ENCODE data around the gene RBPJL.

The RBPJL gene

DNA sequence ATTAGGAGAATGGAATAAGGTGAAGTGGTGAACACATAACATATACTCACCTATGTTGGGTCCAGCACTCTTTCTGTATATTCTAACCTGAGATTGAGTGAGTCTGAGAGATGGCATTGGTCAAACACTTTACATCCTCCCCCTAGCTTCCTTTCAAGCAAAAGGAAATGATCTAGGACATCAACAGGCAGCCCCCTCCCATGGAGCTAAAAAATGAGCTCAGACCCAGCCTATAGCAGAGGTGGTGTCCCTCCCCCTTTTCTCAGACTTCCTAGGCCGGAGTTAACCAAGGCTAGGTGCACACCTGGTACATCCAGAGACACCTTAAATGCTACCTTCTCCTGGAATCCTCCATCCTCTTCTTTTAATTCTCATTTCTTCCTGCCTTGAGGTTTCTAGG is 47.1 kb downstream of the RBPJL start:
- Histone ChIP-seq H3K9ac (ENCODE audit: low read depth, low read length) (no peak overlapping the region), H3K4me1 (ENCODE audit: control insufficient read depth, insufficient read depth, low read length) (peaks cover 18% of the 10 kb centered on the region), H3K9me3 (ENCODE audit: control insufficient read depth, insufficient read depth, low read length) (no peaks in the 10 kb centered on the region), H3K27ac (ENCODE audit: low read depth, low read length) (no peak overlapping the region), H3K4me3 (ENCODE audit: low read depth, low read length) (no peak overlapping the region), H3K36me3 (ENCODE audit: control insufficient read depth, insufficient read depth, low read length) (no peaks in the 10 kb centered on the region), H3K27me3 (ENCODE audit: control insufficient read depth, insufficient read depth, low read length) (no peaks in the 10 kb centered on the region)

DNA sequence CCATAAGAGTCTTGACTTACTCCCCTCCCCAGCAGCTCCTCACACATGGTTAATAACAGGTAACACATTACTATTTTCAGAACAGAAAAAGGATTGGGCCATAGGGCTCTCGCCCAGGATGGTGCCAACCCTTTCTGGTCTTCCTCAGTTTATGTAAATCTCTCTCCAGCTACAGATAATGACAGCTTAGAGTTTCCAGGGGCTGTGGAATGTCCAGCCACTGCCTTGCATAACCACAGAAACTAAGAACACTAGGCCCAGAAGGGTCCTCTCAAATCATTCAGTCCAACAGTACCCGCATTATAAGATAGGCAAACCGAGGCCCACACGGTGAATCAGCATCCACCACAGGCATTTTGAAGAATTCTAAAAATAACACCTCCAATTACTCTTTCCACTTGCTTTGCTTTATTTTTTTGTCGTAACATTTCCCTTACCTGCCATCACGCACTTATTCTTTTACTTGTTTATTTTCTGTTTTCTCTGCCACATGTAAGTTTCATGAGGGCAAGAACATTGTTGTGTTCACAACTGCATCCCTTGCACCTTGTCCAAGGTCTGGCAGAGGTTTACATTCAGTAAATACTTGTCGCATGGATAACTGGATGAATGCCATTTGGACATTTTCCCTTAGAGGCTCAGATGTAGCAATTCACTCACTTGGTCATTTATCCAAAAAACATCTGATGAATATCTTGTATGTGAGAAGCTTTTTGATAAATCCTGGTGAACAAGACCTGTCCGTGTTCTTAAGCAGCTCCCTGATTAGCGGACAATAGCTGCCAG is 48.0 kb downstream of the RBPJL start:
- Histone ChIP-seq H3K4me3 (ENCODE audit: low read depth, low read length) (no peak overlapping the region), H3K27me3 (ENCODE audit: control insufficient read depth, insufficient read depth, low read length) (no peaks in the 10 kb centered on the region), H3K36me3 (ENCODE audit: control insufficient read depth, insufficient read depth, low read length) (no peaks in the 10 kb centered on the region), H3K9me3 (ENCODE audit: control insufficient read depth, insufficient read depth, low read length) (no peaks in the 10 kb centered on the region), H3K27ac (ENCODE audit: low read depth, low read length) (no peak overlapping the region), H3K9ac (ENCODE audit: low read depth, low read length) (no peak overlapping the region), H3K4me1 (ENCODE audit: control insufficient read depth, insufficient read depth, low read length) (peaks cover 17% of the 10 kb centered on the region)

DNA sequence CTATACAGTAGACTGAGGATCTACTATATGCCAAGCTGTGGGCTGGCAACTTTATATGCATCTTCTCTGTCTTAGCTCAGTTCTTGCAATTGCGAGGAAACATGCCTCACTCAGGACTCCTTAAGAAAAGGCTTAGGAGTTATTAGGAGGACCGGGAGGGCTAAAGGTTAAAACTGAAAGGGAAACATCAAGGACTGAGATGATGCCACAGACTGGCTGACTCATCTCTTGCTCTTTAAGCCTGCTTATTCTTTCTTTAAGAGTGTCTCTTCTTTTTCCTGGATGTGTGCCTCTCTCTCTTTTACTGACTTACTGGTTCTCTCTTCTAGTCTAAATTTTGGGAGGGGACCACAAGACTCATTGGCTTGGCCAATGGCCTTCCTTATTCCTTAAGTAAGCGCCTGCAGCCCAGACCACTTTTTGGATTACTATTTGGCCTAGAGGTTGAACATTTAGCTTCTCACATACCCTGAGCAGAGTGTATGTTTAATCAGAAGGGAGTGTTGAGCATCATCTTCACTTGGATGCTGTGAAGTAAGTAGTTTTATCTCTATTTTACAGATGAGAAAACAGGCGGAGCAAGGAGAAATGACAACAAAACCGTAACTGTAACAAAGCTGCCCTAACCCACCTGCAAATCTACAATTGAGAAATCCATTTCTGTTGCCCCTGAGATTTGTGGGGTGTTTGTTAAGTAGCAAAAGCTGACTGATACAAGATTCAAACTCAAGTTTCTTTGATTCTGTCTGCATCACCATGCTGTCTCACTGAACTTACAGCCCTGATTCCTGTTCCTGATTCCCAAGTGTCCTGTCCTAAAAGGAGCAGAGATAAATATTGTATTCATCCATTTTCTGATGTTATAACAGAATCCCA is 48.8 kb downstream of the RBPJL start:
- no peaks in the 10 kb centered on the region for H3K9me3 ChIP-seq (ENCODE audit: control insufficient read depth, insufficient read depth, low read length)
- H3K36me3 ChIP-seq (ENCODE audit: control insufficient read depth, insufficient read depth, low read length): no peaks in the 10 kb centered on the region
- H3K27me3 ChIP-seq (ENCODE audit: control insufficient read depth, insufficient read depth, low read length): no peaks in the 10 kb centered on the region
- no peak overlapping the region for H3K4me3 ChIP-seq (ENCODE audit: low read depth, low read length)
- H3K27ac ChIP-seq (ENCODE audit: low read depth, low read length): peak overlapping the region; percentile 5
- peaks cover 17% of the 10 kb centered on the region for H3K4me1 ChIP-seq (ENCODE audit: control insufficient read depth, insufficient read depth, low read length)
- no peak overlapping the region for H3K9ac ChIP-seq (ENCODE audit: low read depth, low read length)

DNA sequence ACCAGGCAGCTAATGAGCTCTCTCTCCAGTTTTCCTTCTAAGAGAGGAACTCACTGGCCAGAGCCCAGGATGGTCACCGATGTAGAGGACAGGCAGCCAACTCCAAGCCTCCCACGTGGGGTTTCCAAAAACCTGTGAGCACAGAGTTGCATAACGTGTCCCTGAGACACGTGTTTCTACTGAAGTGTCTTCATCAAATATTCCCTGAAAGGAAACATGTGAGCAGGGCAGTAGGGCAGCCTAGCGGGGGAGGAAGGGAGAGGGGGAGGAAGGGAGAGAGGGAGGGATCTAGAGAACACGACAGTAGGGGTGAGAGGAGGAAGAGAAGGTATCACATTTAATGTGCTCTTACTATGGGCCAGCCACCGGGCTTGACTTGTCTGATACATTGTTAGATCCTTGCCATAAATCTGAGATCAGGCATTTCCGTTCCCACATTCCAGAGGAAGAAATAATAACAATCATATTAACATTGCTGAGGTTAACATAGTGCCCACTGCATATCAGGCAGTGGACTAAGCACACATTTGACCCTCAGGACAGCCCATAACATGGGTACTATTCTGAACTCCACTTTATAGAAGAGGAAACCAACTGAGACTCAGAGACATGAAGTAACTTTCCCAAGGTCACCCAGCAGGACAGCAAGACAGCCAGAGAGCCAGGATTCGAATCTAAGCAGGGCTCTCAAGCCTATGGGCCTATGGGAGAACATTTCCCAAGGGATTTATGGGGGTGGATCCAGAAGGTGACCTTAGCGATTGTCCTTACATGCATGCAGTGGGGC is 51.8 kb downstream of the RBPJL start:
- Histone ChIP-seq H3K27me3 (ENCODE audit: control insufficient read depth, insufficient read depth, low read length) (no peaks in the 10 kb centered on the region), H3K36me3 (ENCODE audit: control insufficient read depth, insufficient read depth, low read length) (no peaks in the 10 kb centered on the region), H3K9ac (ENCODE audit: low read depth, low read length) (no peak overlapping the region), H3K27ac (ENCODE audit: low read depth, low read length) (no peak overlapping the region), H3K4me3 (ENCODE audit: low read depth, low read length) (no peak overlapping the region), H3K4me1 (ENCODE audit: control insufficient read depth, insufficient read depth, low read length) (peaks cover 19% of the 10 kb centered on the region), H3K9me3 (ENCODE audit: control insufficient read depth, insufficient read depth, low read length) (no peaks in the 10 kb centered on the region)

DNA sequence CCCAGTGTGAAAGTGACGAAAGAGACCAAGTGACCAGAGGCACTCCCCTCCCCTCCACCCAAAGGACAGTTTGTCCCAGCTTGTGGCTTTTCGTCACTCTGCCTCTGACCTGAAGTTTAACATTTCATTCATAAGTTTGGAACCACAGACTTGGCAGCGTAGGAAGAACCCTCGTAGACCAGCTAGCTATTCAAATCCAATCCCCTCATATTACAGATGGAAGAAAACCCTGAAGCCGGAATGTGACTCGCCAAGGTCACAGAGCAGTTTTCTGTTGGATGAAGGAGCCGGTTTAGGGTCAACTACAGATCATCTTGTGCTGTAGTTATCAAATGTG is 52.4 kb downstream of the RBPJL start:
- Histone ChIP-seq H3K36me3 (ENCODE audit: control insufficient read depth, insufficient read depth, low read length) (no peaks in the 10 kb centered on the region), H3K27me3 (ENCODE audit: control insufficient read depth, insufficient read depth, low read length) (no peaks in the 10 kb centered on the region), H3K9ac (ENCODE audit: low read depth, low read length) (no peak overlapping the region), H3K4me3 (ENCODE audit: low read depth, low read length) (no peak overlapping the region), H3K9me3 (ENCODE audit: control insufficient read depth, insufficient read depth, low read length) (no peaks in the 10 kb centered on the region), H3K4me1 (ENCODE audit: control insufficient read depth, insufficient read depth, low read length) (peaks cover 14% of the 10 kb centered on the region), H3K27ac (ENCODE audit: low read depth, low read length) (no peak overlapping the region)

DNA sequence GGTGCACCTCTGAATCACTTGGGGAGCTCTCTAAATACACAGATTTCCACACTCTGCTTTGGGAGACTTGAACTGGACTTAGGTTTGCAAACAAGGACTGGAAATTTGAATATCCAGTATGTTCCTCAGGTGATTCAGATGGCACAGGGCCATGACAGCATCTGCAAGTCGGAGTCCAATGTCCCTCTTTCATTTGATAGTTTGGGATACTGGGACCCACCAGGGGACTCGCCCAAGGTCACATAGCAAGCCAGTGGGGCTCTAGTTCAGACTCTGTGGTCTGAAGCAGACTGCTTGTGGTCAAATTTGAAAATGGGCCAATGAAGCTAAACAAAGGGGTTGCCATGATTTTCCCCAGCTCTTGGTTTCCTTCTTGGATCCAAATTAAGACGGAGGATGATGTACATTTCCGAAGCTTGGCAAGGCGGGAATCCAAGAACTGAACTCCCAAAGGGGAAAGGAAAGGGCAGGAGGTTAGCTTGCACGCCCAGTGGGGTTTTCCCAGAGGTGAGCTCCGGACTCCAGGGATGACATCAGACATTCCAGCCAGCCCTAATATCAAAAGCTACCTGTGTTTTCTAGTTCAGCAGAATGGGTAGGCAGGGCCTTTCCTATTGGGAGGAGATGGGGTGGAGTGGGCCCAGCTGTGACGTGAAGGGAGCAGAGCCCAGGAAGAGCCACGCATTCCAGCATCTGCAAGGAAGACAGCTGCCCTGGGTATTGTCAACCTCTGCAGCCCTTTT is 52.9 kb downstream of the RBPJL start:
- no peaks in the 10 kb centered on the region for H3K27me3 ChIP-seq (ENCODE audit: control insufficient read depth, insufficient read depth, low read length)
- no peaks in the 10 kb centered on the region for H3K36me3 ChIP-seq (ENCODE audit: control insufficient read depth, insufficient read depth, low read length)
- H3K4me3 ChIP-seq (ENCODE audit: low read depth, low read length): no peak overlapping the region
- no peaks in the 10 kb centered on the region for H3K9me3 ChIP-seq (ENCODE audit: control insufficient read depth, insufficient read depth, low read length)
- H3K4me1 ChIP-seq (ENCODE audit: control insufficient read depth, insufficient read depth, low read length): peaks cover 13% of the 10 kb centered on the region
- no peak overlapping the region for H3K27ac ChIP-seq (ENCODE audit: low read depth, low read length)
- no peak overlapping the region for H3K9ac ChIP-seq (ENCODE audit: low read depth, low read length)

DNA sequence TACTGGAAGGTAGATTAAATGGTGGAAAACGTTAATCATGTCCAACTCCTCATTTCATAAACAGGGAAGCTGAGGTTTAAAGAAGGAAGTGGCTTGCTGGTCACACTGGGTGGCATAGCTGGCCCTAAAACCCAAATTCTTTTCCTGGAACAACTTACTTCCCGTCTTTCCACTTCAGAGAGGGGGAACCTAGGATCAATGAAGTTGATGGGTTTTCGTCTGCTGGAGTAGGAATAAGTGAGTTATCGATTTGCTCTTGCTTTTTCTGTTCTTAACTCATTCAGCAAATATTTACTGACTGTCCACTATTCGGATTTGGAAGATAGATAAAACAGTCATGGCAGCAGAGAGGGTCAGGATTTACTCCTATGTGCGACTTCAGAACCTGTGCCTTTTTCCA is 55.2 kb downstream of the RBPJL start:
- H3K4me1 ChIP-seq (ENCODE audit: control insufficient read depth, insufficient read depth, low read length): peaks cover 13% of the 10 kb centered on the region
- H3K9me3 ChIP-seq (ENCODE audit: control insufficient read depth, insufficient read depth, low read length): no peaks in the 10 kb centered on the region
- H3K27me3 ChIP-seq (ENCODE audit: control insufficient read depth, insufficient read depth, low read length): no peaks in the 10 kb centered on the region
- H3K4me3 ChIP-seq (ENCODE audit: low read depth, low read length): no peak overlapping the region
- no peak overlapping the region for H3K27ac ChIP-seq (ENCODE audit: low read depth, low read length)
- no peak overlapping the region for H3K9ac ChIP-seq (ENCODE audit: low read depth, low read length)
- peaks cover 15% of the 10 kb centered on the region for H3K36me3 ChIP-seq (ENCODE audit: control insufficient read depth, insufficient read depth, low read length)

DNA sequence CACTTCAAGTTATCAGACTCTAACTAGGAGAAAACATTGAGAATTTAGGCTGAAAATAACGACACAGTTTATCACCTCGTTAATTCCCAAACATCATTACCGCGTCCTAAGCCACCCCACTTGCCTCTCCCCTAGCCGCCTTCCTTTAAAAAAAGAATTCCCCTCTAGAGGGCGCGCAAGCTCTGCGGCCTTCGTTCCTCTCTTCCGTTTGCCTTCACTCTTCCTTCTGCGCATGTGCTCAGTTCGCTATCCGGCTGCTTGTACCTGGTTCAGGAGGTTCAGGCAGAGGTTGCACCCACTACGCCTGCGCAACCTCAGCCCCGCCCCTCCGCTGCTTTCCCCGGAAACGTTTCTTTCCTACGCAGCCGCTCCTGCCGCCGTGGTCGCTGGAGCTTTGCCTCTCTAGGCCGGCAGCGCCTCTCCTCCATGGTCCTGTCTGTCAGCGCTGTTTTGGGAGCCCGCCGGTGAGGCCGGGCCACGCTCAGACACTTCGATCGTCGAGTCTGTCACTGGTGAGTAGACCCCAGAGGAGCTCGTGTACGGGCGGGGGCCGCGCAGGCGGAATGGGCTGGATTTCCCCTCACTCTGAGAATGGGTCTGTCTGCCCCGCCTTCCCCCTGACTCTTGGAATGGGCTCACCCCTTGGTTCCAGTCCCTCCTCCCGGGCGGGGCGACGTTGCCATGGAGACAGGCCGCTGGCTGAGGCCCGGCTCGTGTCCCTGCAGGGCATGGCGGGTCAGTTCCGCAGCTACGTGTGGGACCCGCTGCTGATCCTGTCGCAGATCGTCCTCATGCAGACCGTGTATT is 56.4 kb downstream of the RBPJL start, which contains the start of gene SYS1:
Gene SYS1 (plus strand): TSS at position 353 of the 807 bp plus-strand sequence. CDS start 376 bp downstream, at position 729.
- peak within 1 kb of the TSS; percentile 89 for H3K4me3 ChIP-seq (ENCODE audit: low read depth, low read length)
- H3K36me3 ChIP-seq (ENCODE audit: control insufficient read depth, insufficient read depth, low read length): peaks cover 27% of the 10 kb centered on the region
- peak within 1 kb of the TSS; percentile 95 for H3K27ac ChIP-seq (ENCODE audit: low read depth, low read length)
- peaks cover 10% of the 10 kb centered on the region for H3K4me1 ChIP-seq (ENCODE audit: control insufficient read depth, insufficient read depth, low read length)
- H3K27me3 ChIP-seq (ENCODE audit: control insufficient read depth, insufficient read depth, low read length): no peaks in the 10 kb centered on the region
- H3K9ac ChIP-seq (ENCODE audit: low read depth, low read length): peak within 1 kb of the TSS; percentile 68
- no peaks in the 10 kb centered on the region for H3K9me3 ChIP-seq (ENCODE audit: control insufficient read depth, insufficient read depth, low read length)

DNA sequence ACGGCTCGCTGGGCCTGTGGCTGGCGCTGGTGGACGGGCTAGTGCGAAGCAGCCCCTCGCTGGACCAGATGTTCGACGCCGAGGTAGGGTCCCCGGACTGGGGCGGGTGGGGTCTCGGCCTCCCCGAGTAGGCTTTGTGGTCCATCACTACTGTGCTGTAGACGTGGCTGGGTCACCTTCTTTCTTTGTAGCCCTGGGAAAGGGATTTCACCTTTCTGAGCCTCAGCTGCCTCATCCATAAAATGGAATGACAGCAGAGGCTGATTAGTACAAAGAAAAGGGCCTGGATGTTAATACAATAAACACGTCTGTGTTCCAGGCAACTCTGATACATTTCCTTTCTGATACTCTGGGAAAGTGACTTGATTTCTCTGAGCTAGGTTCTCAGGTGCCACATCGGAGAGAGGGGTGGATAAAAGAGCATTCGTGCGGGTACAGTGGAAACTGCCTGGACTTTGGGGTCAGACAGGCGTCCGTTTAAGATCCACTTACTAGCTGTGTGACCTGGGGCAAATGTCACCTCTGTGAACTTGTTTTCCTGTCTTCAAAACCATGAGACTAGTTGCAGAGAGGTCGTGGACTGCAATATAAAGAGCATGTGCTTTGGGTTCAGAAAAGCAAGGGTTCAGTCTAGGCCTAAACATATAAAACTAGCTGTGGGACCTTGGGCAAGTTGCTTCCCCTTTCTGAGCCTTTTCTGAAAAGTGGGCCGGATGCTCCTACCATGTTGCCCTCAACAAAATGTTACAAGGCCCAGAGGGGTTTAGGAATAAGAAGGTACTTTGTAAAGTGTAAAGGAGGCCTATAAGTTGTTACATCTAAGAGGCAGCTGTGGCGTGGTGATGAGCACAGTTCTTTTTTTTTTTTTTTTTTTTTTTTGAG is 57.2 kb downstream of the RBPJL start:
- Histone ChIP-seq H3K9me3 (ENCODE audit: control insufficient read depth, insufficient read depth, low read length) (no peaks in the 10 kb centered on the region), H3K27ac (ENCODE audit: low read depth, low read length) (peak overlapping the region; percentile 95), H3K36me3 (ENCODE audit: control insufficient read depth, insufficient read depth, low read length) (peaks cover 31% of the 10 kb centered on the region), H3K4me1 (ENCODE audit: control insufficient read depth, insufficient read depth, low read length) (0 out of 2 replicates have a peak, but pooled peaks cover 2% of the 10 kb centered on the region), H3K4me3 (ENCODE audit: low read depth, low read length) (peak overlapping the region; percentile 89), H3K9ac (ENCODE audit: low read depth, low read length) (0 out of 2 replicates have a peak overlapping the region, but pooled peaks have one; percentile 8), H3K27me3 (ENCODE audit: control insufficient read depth, insufficient read depth, low read length) (no peaks in the 10 kb centered on the region)
